NCI-H345 treated with DMSO at 0.1 percent for 48 hours (cell line): ENCODE measurements around the gene DMGDH.
"Not testable (repeated sequence)": the region's sequence is repeated elsewhere in the genome, so short reads cannot be mapped to it uniquely, and the experiment has no call there.

Experiments used
- DNase-seq: peaks from one replicate; lab custom pipeline; 2025; ENCODE audit not compliant: unreplicated experiment; lab: John Stamatoyannopoulos, UW

Gene DMGDH

DNA sequence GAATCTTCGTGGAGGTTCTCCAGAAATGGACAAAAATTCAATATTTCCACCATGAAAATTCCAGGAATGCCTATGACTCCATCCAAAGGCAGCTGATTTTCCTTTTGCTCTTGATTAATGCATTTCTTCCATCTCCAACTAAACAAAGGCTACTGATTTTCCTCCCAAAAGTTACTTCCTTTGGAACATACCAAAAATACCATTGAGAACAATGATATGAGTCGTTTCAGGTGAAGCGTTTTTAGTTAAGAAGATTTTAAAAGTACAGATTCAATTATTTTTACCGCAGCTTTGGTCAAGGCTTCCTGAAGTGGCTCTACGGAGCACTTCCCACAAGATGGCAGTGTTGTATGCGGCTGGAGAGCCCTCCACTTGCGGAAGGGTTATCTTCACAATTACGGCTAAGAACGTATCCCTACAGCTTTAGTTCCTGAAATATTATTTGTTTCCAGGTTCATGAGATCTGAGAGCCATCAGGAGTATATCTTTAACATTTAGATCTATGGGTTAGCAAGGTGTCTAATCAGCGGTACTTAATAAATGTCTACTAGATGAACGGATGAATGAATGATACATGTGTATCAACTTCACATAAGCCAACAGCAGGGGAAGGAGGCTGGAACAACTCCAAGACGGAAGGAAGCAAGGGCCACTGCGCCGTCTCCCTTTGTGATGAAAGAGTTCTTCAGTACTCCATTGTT, 48.5 kb downstream of the DMGDH start:
- DNase-seq, result peak; percentile 15

DNA sequence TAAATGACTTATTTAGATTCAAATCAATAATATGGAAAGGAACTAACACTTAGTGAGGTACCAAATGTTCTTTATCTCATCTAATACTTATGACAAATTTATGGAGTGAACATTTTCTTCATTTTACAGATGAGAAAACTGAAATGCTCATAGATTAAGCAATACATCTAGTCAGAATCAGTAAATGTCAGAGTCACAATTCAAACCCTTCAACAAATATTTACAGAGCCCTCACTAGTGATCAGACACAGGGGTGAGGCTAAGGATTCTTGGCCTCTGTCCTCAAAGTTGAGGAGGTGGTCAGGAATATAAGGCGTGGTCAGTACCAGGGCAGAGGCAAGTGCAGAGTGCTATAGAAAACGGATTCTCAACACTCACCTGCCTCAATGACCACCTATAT, 54.8 kb downstream of the DMGDH start:
- no peak for DNase-seq

DNA sequence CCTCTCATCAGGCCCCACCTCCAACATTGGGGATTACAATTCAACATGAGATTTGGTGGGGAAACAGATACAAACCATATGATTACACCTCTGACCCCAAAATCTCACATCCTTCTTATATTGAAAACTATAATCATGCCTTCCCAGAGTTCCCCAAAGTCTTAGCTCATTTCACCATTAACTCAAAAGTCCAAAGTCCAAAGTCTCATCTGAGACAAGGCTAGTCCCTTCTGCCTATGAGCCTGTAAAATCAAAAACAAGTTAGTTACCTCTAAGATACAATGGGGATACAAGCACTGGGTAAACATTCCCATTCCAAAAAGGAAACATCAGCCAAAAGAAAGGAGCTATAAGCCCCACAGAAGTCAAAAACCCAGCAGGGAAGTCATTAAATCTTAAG, 57.6 kb downstream of the DMGDH start:
- no peak for DNase-seq

DNA sequence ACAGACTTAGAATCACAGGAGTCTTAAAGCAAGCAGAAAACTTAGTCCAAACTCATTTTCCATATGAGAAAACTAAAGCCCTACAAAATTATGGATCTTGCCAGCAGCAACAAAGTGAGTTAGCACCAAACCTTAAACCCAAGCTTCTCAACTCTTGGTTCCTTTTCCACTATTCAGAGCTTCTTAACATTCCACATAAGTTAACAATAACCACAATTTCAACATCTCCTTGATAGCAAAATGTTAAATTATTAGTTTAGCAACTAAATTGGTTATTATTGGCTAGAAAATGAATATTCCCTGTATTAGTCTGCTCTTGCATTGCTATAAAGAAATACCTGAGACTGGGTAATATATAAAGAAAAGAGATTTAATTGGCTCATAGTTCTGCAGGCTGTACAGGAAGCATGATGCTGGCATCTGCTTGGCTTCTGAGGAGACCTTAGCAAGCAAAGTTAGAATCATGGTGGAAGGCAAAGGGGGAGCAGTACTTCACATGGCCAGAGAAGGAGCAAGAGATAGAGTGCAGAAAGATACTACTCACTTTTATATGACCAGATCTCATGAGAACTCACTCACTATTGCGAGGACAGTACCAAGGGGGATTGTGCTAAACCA, 58.1 kb downstream of the DMGDH start:
- no peak for DNase-seq

- DNase-seq, result no peak
Measured at GRCh38 chr5:79008362-79008761, 61.1 kb downstream of the DMGDH start.

GRCh38 chr5:79007872-79008271, 61.6 kb downstream of the DMGDH start:
- no peak for DNase-seq

DNA sequence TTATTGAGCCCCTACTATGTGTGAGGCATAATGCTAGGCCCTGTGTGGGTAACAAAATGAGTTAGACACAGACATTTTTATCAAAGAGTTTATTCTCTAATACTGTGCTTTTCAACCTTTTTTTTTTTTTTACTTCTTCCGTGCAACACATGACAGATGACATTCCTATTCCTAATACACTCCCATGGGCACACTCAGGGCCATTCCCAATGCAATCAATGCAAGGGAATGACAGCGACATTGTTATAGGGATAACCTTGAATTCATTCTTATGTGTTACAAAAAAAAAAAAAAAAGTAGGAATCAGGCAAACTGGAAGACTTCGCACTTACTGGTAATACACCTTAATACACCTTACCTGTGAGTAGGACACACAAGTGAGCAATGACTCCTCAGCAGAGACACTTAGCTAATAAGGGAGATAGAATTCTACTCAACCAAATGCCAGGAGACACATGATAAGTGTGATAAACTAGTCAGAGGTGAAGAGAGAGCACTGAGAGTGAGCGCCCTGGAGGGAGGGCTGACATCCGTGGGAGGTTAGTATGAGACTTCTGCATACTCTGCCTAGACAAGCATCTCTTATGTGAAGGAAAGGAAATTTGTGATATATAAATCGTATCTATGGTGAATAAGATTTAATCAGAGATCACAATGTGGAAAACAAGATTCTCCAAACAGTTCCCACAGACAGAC, 63.4 kb downstream of the DMGDH start:
- no peak for DNase-seq

GRCh38 chr5:79005151-79005550, 64.3 kb downstream of the DMGDH start:
- no peak for DNase-seq

- DNase-seq, result no peak
Measured at GRCh38 chr5:79002374-79002773, 67.1 kb downstream of the DMGDH start.

- DNase-seq, result no peak
Measured at GRCh38 chr5:79001471-79001870, 68.0 kb downstream of the DMGDH start.

GRCh38 chr5:78997090-78997489, 72.4 kb downstream of the DMGDH start:
- no peak for DNase-seq

DNA sequence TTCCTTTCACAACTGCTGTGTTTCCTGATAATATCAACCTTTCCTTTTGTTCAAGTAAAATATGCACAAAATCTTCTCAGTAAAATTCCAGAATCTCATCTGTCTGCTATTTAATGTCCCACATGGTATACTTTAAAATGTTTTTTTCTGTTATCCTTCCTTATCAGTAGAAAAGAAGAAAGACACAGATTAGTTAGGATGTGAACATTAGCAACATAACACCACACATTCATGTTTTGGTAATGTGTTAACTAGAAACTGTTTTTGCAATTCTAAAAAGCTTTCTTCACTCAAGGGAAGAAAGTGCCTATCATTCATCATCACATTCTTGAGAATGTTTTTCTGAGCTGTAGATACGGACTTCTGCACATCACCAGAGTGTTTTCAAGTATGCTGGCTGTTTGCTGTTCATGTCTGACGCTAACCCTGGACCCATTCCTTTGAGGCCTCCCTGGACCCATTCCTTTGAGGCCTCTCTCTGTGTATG, 73.9 kb downstream of the DMGDH start:
- no peak for DNase-seq

- DNase-seq, result no peak
Measured at GRCh38 chr5:78993165-78993564, 76.3 kb downstream of the DMGDH start.

GRCh38 chr5:78992146-78992545, 77.3 kb downstream of the DMGDH start:
- no peak for DNase-seq

- no peak for DNase-seq
Measured at GRCh38 chr5:78989080-78989479, 80.4 kb downstream of the DMGDH start.

- peak; percentile 32 for DNase-seq
Measured at GRCh38 chr5:78985725-78986223, 83.7 kb downstream of the DMGDH start.

- DNase-seq, result peak; percentile 12
Measured at GRCh38 chr5:78985116-78985724, 84.3 kb downstream of the DMGDH start, which contains the start of gene ARSB. Gene ARSB, minus strand, starts transcription at chr5:78985310. Its CDS starts 62 bp downstream, at chr5:78985248.

DNA sequence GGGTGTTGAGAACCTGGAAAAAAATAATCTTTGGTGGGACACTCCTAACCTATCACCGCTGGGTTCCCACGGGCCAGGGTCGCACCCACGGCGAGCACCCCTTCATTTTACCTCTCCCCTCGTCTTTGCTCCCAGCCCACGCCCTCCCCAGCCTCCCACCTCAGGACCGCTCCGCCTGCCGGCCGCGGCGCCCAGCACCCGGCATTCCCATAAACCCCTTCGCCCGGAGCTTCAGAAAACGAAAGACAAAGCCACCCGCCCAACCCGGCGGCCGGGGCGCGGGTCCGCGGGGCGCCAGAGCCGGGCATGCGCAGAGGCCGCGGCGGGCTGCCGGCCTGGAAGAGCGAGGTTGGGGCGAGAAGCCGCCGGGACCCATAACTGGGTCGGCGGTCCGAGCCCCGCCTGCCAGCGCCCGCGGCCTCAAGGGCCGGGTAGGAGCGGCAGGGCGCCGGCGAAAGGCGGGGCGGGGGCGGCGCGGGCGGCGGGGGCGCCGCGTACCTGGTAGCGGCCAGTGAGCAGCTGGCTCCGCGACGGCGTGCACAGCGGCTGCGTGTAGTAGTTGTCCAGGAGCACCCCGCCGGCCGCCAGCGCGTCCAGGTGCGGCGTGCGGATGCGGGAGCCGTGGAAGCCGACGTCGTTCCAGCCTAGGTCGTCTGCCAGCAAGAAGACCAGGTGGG, 84.9 kb downstream of the DMGDH start:
- DNase-seq, result peak; percentile 72

GRCh38 chr5:78983601-78984438, 85.7 kb downstream of the DMGDH start:
- peak; percentile 48 for DNase-seq

GRCh38 chr5:78983194-78983593, 86.3 kb downstream of the DMGDH start:
- not testable (repeated sequence) for DNase-seq
